ENCODE data around the gene C4BPA.

C4BPA gene

DNA sequence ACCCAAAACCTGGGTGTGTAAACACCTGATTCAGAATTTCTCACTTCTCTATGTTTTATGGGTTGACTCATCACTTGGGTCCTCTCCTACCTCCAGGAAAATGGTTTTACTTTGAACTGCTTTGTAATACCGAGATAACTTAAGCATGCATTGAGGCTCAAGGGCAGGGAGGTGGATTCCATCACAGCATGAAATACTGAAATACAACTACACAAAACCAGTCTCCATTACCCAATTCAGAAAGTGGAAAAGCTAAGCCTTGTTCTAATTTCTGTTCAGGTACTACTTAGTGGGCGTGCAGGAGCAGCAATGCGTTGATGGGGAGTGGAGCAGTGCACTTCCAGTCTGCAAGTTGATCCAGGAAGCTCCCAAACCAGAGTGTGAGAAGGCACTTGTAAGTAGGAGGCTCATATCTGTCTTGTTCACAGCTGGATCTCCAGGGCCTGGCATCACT is 6.1 kb upstream of the C4BPA start:
- no peak for ATAC-seq
- TF ChIP-seq TCF4 (CRISPR knock-in tag; IDR thresholded peaks at IDR 0.05; ENCODE audit: borderline replicate concordance) (no peak), RARB (CRISPR knock-in tag; IDR thresholded peaks at IDR 0.05) (no peak), SNAI2 (CRISPR knock-in tag; IDR thresholded peaks at IDR 0.05) (no peak), PPARA (CRISPR knock-in tag; IDR thresholded peaks at IDR 0.05; ENCODE audit: borderline replicate concordance) (no peak), ZNF70 (CRISPR knock-in tag; IDR thresholded peaks at IDR 0.05) (no peak), ESRRG (CRISPR knock-in tag; IDR thresholded peaks at IDR 0.05) (no peak)

DNA sequence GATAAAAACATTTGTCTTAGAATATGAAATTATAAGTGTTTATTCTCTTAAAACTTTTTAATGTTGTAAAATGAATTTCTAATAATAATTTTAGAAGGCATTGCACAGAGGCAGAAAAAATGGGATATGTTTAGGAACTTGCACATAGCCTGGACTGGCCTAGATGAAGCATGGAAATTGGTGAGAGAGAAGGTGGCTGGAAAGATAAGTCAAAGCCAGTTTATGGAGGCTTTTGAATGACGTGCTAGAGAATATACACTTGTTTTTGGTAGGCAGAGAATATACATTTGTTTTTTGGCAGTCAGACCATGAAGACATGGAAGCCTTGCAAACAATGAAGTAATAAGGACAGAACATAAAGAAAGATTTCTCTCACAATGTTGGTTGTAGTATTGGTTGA is 2.3 kb upstream of the C4BPA start:
- TF ChIP-seq TOX (CRISPR knock-in tag; IDR thresholded peaks at IDR 0.05; ENCODE audit: borderline replicate concordance) (no peak), ZNF565 (CRISPR knock-in tag; conservative IDR thresholded peaks at IDR 0.05; ENCODE audit: low read depth) (no peak), ESRRG (CRISPR knock-in tag; IDR thresholded peaks at IDR 0.05) (no peak), ISL1 (CRISPR knock-in tag; IDR thresholded peaks at IDR 0.05) (no peak), PPARA (CRISPR knock-in tag; IDR thresholded peaks at IDR 0.05; ENCODE audit: borderline replicate concordance) (no peak), RARB (CRISPR knock-in tag; IDR thresholded peaks at IDR 0.05) (no peak), GLIS3 (CRISPR knock-in tag; IDR thresholded peaks at IDR 0.05) (no peak), OSR1 (CRISPR knock-in tag; IDR thresholded peaks at IDR 0.05) (no peak), ZFP3 (CRISPR knock-in tag; IDR thresholded peaks at IDR 0.05) (no peak), ZNF8 (CRISPR knock-in tag; IDR thresholded peaks at IDR 0.05) (no peak), TCF4 (CRISPR knock-in tag; IDR thresholded peaks at IDR 0.05; ENCODE audit: borderline replicate concordance) (no peak), ARNTL (CRISPR knock-in tag; IDR thresholded peaks at IDR 0.05; ENCODE audit: borderline replicate concordance, low read depth) (no peak), ZNF70 (CRISPR knock-in tag; IDR thresholded peaks at IDR 0.05) (no peak), SNAI2 (CRISPR knock-in tag; IDR thresholded peaks at IDR 0.05) (no peak), ZFP30 (CRISPR knock-in tag; IDR thresholded peaks at IDR 0.05) (no peak)
- TF ChIP-seq, protein P1, sequence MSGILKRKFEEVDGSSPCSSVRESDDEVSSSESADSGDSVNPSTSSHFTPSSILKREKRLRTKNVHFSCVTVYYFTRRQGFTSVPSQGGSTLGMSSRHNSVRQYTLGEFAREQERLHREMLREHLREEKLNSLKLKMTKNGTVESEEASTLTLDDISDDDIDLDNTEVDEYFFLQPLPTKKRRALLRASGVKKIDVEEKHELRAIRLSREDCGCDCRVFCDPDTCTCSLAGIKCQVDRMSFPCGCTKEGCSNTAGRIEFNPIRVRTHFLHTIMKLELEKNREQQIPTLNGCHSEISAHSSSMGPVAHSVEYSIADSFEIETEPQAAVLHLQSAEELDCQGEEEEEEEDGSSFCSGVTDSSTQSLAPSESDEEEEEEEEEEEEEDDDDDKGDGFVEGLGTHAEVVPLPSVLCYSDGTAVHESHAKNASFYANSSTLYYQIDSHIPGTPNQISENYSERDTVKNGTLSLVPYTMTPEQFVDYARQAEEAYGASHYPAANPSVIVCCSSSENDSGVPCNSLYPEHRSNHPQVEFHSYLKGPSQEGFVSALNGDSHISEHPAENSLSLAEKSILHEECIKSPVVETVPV (CRISPR knock-in tag; IDR thresholded peaks at IDR 0.05) = no peak
- TF ChIP-seq, protein P2, sequence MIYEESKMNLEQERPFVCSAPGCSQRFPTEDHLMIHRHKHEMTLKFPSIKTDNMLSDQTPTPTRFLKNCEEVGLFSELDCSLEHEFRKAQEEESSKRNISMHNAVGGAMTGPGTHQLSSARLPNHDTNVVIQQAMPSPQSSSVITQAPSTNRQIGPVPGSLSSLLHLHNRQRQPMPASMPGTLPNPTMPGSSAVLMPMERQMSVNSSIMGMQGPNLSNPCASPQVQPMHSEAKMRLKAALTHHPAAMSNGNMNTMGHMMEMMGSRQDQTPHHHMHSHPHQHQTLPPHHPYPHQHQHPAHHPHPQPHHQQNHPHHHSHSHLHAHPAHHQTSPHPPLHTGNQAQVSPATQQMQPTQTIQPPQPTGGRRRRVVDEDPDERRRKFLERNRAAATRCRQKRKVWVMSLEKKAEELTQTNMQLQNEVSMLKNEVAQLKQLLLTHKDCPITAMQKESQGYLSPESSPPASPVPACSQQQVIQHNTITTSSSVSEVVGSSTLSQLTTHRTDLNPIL (CRISPR knock-in tag; IDR thresholded peaks at IDR 0.05; ENCODE audit: low read depth) = no peak
- TF ChIP-seq, protein P3, sequence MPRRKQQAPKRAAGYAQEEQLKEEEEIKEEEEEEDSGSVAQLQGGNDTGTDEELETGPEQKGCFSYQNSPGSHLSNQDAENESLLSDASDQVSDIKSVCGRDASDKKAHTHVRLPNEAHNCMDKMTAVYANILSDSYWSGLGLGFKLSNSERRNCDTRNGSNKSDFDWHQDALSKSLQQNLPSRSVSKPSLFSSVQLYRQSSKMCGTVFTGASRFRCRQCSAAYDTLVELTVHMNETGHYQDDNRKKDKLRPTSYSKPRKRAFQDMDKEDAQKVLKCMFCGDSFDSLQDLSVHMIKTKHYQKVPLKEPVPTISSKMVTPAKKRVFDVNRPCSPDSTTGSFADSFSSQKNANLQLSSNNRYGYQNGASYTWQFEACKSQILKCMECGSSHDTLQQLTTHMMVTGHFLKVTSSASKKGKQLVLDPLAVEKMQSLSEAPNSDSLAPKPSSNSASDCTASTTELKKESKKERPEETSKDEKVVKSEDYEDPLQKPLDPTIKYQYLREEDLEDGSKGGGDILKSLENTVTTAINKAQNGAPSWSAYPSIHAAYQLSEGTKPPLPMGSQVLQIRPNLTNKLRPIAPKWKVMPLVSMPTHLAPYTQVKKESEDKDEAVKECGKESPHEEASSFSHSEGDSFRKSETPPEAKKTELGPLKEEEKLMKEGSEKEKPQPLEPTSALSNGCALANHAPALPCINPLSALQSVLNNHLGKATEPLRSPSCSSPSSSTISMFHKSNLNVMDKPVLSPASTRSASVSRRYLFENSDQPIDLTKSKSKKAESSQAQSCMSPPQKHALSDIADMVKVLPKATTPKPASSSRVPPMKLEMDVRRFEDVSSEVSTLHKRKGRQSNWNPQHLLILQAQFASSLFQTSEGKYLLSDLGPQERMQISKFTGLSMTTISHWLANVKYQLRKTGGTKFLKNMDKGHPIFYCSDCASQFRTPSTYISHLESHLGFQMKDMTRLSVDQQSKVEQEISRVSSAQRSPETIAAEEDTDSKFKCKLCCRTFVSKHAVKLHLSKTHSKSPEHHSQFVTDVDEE (CRISPR knock-in tag; IDR thresholded peaks at IDR 0.05) = no peak
- TF ChIP-seq, protein P4, sequence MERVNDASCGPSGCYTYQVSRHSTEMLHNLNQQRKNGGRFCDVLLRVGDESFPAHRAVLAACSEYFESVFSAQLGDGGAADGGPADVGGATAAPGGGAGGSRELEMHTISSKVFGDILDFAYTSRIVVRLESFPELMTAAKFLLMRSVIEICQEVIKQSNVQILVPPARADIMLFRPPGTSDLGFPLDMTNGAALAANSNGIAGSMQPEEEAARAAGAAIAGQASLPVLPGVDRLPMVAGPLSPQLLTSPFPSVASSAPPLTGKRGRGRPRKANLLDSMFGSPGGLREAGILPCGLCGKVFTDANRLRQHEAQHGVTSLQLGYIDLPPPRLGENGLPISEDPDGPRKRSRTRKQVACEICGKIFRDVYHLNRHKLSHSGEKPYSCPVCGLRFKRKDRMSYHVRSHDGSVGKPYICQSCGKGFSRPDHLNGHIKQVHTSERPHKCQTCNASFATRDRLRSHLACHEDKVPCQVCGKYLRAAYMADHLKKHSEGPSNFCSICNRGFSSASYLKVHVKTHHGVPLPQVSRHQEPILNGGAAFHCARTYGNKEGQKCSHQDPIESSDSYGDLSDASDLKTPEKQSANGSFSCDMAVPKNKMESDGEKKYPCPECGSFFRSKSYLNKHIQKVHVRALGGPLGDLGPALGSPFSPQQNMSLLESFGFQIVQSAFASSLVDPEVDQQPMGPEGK (CRISPR knock-in tag; IDR thresholded peaks at IDR 0.05; ENCODE audit: borderline replicate concordance) = no peak
- TF ChIP-seq, protein P5, sequence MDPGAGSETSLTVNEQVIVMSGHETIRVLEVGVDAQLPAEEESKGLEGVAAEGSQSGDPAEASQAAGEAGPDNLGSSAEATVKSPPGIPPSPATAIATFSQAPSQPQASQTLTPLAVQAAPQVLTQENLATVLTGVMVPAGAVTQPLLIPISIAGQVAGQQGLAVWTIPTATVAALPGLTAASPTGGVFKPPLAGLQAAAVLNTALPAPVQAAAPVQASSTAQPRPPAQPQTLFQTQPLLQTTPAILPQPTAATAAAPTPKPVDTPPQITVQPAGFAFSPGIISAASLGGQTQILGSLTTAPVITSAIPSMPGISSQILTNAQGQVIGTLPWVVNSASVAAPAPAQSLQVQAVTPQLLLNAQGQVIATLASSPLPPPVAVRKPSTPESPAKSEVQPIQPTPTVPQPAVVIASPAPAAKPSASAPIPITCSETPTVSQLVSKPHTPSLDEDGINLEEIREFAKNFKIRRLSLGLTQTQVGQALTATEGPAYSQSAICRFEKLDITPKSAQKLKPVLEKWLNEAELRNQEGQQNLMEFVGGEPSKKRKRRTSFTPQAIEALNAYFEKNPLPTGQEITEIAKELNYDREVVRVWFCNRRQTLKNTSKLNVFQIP (CRISPR knock-in tag; IDR thresholded peaks at IDR 0.05; ENCODE audit: borderline replicate concordance, low read depth) = no peak
- ATAC-seq = no peak

DNA sequence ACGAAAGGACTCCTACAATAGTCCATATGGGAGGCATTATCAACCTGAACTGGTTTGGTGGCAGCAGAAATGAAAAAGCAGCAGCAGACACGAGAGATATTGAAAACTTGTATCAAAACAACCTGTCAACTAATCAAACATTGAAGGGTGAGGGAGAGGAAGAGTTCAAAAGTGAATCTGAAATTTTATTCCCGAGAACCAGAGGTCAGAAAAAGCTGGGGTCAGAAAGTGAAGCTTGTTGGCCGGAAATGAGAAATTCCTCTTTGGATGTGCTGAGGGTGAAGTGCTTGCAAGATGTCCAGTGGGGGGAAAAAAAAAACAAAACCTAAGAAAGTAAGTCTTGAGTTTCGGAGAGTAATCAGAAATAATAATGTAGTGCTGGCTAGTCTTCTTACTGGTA is 1.9 kb upstream of the C4BPA start:
- ATAC-seq = no peak
- TF ChIP-seq GLIS3 (CRISPR knock-in tag; IDR thresholded peaks at IDR 0.05) (no peak), RARB (CRISPR knock-in tag; IDR thresholded peaks at IDR 0.05) (no peak), ZNF565 (CRISPR knock-in tag; conservative IDR thresholded peaks at IDR 0.05; ENCODE audit: low read depth) (no peak), ARNTL (CRISPR knock-in tag; IDR thresholded peaks at IDR 0.05; ENCODE audit: borderline replicate concordance, low read depth) (no peak), CSDC2 (CRISPR knock-in tag; IDR thresholded peaks at IDR 0.05) (no peak), OSR1 (CRISPR knock-in tag; IDR thresholded peaks at IDR 0.05) (no peak), PPARA (CRISPR knock-in tag; IDR thresholded peaks at IDR 0.05; ENCODE audit: borderline replicate concordance) (no peak), TOX (CRISPR knock-in tag; IDR thresholded peaks at IDR 0.05; ENCODE audit: borderline replicate concordance) (no peak)
- TF ChIP-seq, protein P1 (CRISPR knock-in tag; IDR thresholded peaks at IDR 0.05) = no peak
- TF ChIP-seq, protein P5 (CRISPR knock-in tag; IDR thresholded peaks at IDR 0.05; ENCODE audit: borderline replicate concordance, low read depth) = no peak
- TF ChIP-seq, protein P2 (CRISPR knock-in tag; IDR thresholded peaks at IDR 0.05; ENCODE audit: low read depth) = no peak
